Left renal pelvis (tissue), 4 donors: ENCODE data around the gene MAST4. TPM values are rescaled to one million over a fixed set of nuclear protein-coding genes. Genes with fewer than 3 reads are reported as not detected.

Experiments used
- DNase-seq, 4 donors: peaks; one replicate each; pipeline ENCODE4 v3.0.0-alpha.2; 2013; ENCODE audit warnings: low read depth in 4 of 4, low spot score in 3 of 4
- polyA plus RNA-seq, 4 donors: library from polyadenylated mRNA; unstranded; fragments of 120-200 nt; gene quantifications; one replicate each; pipeline ENCODE4 v1.2.1, GENCODE V29; 2013; ENCODE audit not compliant: insufficient read length in 4 of 4

The MAST4 gene
- polyA plus RNA-seq, 4 donors, result 10.5 to 16.2 (median 15.7) TPM

GRCh38 chr5:66894480-66895240 is 298.5 kb downstream of the MAST4 start:
- no peak for DNase-seq

DNA sequence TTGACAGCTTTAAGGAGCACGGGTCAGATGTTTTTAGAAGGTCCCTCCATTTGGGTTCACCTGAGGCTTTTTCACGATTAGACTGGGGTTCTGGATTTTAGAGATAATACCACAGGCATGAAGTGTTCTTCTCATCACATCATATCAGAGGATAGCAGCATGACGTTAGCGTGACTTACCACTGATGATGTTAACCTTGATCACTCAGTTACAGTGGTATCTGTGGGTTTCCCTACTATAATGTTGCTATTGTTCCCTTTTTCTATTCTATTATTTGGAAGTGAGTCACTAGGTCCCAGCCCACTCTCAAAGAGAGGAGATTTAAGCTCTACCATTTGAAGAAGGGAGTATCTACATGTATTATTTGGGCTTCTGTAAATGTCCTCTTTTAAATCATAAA is 300.0 kb downstream of the MAST4 start:
- no peak for DNase-seq

- no peak for DNase-seq
Observed at GRCh38 chr5:66897356-66897755, 301.2 kb downstream of the MAST4 start.

DNA sequence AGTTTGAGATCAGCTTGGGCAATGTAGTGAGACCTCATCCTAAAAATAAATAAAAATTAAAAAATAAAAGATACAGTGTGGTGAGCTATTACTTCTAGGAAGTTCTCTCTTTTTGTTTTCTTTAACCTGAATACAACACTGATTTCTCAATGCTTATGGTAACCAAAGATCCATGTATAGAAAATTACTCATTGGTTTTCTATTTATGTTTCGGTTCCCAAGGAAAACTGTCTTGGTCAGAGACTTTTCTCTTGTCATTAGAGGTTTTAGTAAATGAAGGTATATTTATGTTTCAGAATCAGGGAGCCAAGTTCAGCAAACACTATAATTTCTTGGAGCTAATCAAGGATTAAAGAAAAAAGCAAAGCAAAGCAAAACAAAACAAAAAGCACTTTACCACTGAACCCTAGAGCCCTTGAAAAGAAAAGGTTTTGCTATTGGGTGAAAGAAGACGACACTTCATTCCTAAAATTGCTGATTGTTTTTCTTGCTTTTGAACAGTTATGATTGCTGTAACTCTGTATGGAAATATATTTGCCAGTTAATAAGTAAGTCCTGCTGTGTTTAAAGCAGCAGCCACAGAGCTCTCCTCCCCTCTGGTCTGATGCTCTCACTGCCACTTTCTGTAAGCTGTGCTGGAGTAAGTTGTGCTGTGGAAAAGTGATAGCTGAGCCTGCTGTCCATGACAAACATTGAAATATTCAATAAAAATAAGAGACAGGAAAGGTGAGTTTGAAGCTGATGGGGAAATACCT is 302.2 kb downstream of the MAST4 start:
- no peak for DNase-seq

GRCh38 chr5:66903218-66903617 is 307.0 kb downstream of the MAST4 start:
- DNase-seq, result no peak

DNA sequence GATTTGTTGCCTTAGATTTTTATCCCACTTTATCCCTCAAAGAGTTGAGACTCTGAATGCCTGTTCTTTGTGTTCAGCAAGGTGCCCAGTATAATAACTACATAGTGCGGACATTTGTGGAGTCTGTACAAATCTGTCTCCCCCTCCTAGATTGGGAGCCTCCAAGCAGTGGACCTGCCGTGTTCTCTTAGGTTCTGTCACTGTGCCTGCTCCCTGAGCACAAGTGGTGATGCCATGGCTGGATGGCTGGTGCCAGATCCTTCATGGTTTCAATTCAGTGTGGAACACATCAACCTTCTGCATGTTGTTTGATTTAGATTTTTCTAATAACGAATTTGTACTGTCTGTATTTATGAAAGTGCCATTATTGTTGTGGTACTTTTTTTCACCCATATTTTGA is 307.5 kb downstream of the MAST4 start:
- no peak for DNase-seq

GRCh38 chr5:66904189-66904588 is 308.0 kb downstream of the MAST4 start:
- no peak for DNase-seq

- no peak for DNase-seq
Observed at GRCh38 chr5:66906021-66906420, 309.8 kb downstream of the MAST4 start.

DNA sequence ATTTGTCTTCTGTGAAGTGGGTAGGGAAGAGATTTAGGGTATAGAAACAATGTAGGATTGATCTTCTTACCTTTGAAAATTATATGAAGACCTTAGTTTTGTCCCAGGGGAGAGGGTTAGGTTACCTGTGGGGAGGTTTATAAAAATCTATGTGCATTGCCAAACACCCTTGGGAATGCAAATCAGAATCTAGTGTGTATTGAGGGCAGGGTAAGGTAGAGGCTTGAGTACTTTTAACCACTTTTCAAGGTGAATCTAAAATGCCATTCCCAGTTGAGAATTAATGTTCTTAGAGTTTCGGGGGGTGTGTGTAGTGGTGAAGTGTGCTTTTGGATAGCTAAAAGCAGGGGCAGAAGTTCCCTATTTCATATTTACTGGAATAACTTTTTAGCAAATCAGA is 312.0 kb downstream of the MAST4 start:
- no peak for DNase-seq

DNA sequence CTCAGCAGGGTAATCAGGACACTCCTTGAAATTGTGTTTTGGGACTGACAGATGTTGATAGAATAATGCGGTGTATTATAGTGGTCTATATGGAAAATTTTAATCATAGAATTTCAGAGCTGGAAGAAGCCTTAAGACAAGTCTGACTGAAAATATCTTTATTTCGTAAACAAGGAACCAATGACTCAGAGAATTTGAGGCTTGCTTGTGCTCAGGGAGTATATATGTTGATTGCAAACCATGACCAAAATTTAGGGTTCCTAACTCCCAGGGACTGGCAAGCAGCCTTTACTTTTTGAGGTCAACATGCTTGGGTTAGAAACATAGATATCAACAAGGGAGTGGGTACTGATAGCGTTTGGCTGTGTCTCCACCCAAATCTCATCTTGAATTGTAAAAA is 313.2 kb downstream of the MAST4 start:
- no peak for DNase-seq

- DNase-seq, result no peak
Observed at GRCh38 chr5:66912787-66913186, 316.6 kb downstream of the MAST4 start.

DNA sequence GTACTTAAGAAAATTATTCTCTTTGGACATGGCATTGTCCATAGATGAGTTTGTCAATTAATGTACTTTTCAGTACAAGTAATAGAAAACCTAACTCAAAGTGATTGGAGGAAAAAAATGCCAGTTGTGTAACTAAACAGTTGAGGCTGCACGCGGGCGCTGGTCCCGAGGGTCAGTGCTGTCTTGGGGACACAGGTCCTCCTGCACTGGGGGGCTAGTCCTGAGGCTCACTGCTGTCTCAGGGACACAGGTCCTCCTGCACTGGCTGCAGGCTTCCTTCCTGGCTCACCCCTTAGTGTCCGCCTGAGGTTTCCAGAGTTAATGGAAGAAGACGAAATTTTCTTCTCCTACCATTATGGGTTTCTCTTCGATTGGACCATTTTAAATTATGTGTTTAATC is 319.3 kb downstream of the MAST4 start:
- no peak for DNase-seq

DNA sequence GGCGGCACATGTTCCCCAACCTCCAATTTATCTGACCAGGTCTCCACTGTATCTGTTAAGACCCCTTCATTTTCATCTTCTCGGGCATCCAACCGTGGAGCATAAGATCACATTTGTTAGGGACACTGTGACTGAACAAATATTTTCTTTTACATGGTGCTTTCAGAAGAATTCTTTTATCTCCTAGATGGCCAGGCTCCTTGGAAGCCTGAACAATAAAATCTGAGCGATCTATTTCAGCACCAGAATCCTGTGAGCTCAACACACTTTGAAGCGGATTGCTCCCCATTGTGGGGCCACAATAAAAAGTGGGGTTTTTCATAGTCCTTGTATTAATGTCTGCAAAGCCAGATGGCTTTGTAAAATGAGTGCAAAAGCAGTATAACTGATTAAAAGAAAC is 326.7 kb downstream of the MAST4 start:
- DNase-seq, result no peak

GRCh38 chr5:66923457-66923856 is 327.3 kb downstream of the MAST4 start:
- DNase-seq, result no peak

GRCh38 chr5:66923922-66924321 is 327.7 kb downstream of the MAST4 start:
- DNase-seq, result no peak

DNA sequence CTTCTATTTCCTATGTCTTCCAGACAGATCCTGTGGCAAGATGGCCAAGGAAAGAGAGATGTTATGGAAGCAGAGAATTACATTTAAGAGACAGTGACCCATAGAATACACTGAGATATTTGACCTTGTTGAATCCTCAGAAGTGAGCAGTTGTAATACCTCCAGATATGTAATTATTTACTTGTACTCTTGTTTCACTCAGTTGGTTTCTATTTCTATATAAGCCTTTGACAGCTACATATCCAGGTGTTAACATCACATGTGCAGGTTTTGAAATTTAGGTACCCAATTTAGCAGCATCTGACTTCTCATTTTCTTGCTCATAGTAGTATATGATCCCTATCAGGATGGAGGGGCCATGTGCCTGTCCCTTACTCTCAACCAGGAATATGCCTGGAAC is 330.9 kb downstream of the MAST4 start:
- DNase-seq, result no peak

GRCh38 chr5:66929281-66929680 is 333.1 kb downstream of the MAST4 start:
- no peak for DNase-seq

DNA sequence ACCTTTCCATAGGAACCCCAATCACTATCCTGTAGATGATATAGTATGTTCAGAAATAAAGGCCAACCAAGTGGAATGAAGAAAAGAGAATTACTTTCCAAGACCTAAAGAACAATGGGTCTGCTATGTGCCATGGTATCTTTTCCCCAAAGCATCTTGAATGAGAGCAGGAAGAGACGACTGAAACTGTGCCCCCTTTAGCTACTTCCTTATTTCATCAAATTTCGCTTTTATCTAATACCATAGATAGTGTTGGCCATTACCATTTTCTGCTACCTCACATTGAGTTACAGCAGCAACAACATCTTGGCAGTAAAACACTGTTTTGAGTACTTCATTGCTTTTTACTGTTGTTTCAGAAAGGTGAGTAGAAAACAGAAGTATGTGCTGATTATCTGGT is 333.8 kb downstream of the MAST4 start:
- DNase-seq, result no peak

- no peak for DNase-seq
Observed at GRCh38 chr5:66931651-66932050, 335.5 kb downstream of the MAST4 start.

DNA sequence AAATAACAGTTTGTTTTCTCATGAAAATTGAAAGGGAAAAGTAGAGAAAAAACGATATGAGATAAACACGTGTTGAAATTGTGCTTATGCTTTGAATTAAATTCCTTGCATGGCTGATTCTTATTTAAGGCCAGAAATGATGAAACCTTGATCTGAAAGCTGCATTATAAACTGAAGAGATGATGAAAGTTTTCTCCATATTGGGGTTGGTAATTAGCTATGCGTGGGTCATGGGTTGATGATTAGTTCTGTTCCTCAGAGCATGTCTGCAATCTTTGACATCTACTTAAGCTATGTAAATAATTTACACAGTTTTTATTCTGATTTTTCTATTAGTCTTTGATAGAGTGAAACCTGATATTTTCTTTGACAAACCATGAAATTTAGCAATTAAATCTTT is 336.3 kb downstream of the MAST4 start:
- DNase-seq, result no peak

DNA sequence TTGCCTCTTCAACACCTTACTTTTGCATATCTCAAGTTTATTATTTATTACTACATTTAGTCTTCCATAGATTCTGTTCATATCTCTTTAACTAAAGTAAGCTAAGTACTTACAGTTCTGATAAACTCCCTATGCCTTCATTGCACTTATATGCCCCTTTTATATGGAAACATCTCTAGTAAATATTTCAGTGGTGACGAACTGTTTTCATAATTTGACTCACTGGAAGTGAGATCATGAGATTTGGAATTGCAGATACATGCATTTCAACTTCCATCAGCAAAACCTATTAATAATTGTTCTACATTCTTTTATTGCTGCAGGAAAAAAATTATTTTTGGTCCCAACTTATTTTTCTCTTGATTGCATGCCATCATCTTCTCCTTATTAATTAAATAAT is 336.9 kb downstream of the MAST4 start:
- no peak for DNase-seq

- DNase-seq, result no peak
Observed at GRCh38 chr5:66939094-66939493, 342.9 kb downstream of the MAST4 start.
